Measurements from ENCODE around the gene XIRP2. TPM values are rescaled to one million over a fixed set of nuclear protein-coding genes. Genes with fewer than 3 reads are reported as not detected.

XIRP2 gene
- total RNA-seq, 1 experiment from 2014 or later: not detected

DNA sequence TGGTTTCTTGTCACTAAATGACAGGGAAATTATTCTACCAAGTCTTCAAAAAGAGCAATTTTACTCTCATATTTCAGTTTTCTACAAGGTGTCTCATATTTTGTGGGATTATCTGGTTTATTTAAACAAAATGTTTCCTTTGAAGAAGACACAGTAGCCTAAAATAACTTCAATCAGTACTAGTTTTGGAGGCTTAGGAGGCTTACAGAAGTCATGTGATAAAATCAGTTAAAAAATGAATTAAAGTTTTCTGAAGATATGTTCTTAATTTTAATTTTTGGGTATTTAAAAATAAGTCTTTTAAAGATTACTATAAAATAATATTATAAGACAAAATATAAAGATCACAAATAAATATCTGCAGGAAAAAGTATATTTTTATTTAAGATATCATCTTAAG, 95.9 kb downstream of the XIRP2 start:
- TF ChIP-seq ZNF274 (IDR thresholded peaks at IDR 0.05; ENCODE audit: low read depth, low read length): no peak
- TF ChIP-seq, protein P1, sequence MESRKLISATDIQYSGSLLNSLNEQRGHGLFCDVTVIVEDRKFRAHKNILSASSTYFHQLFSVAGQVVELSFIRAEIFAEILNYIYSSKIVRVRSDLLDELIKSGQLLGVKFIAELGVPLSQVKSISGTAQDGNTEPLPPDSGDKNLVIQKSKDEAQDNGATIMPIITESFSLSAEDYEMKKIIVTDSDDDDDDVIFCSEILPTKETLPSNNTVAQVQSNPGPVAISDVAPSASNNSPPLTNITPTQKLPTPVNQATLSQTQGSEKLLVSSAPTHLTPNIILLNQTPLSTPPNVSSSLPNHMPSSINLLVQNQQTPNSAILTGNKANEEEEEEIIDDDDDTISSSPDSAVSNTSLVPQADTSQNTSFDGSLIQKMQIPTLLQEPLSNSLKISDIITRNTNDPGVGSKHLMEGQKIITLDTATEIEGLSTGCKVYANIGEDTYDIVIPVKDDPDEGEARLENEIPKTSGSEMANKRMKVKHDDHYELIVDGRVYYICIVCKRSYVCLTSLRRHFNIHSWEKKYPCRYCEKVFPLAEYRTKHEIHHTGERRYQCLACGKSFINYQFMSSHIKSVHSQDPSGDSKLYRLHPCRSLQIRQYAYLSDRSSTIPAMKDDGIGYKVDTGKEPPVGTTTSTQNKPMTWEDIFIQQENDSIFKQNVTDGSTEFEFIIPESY (IDR thresholded peaks at IDR 0.05; ENCODE audit: extremely low read depth, insufficient replicate concordance, low read length): no peak
- TF ChIP-seq JUND (IDR thresholded peaks at IDR 0.05): no peak
- no peak for TF ChIP-seq TCF7L2 (IDR thresholded peaks at IDR 0.05; ENCODE audit: borderline replicate concordance, extremely low read depth, insufficient read depth, insufficient read length)
- TF ChIP-seq ATF3 (IDR thresholded peaks at IDR 0.05): no peak
- TF ChIP-seq MAX (IDR thresholded peaks at IDR 0.05): no peak
- no peak for TF ChIP-seq SRF (IDR thresholded peaks at IDR 0.05; ENCODE audit: low read depth)
- TF ChIP-seq ZFX (IDR thresholded peaks at IDR 0.05): no peak

More for the DNA sequence above, 95.9 kb downstream of the XIRP2 start:
- H3K9me2 ChIP-seq (ENCODE audit: insufficient read depth): no peaks in the 10 kb centered on the region
- H3K27me3 ChIP-seq (ENCODE audit: insufficient read depth, low read length): no peaks in the 10 kb centered on the region
- no peaks in the 10 kb centered on the region for H3K36me3 ChIP-seq (ENCODE audit: control insufficient read depth in 1 of 2, insufficient read depth in 2 of 2, low read length in 2 of 2)
- DNase-seq (ENCODE audit: low read depth, low spot score): no peak
- intact Hi-C loops (cut with micrococcal nuclease): no loop called here
- no TSS peak for BruUV-seq (replicated peaks)
- H3K79me2 ChIP-seq (ENCODE audit: insufficient read depth, low read length): no peaks in the 10 kb centered on the region
- ChIA-PET CTCF (no interaction called here), POLR2A (no interaction called here), RAD21 (ENCODE audit: low non-redundant PET in 1 of 2, low total read pairs in 2 of 2, uncharacterized antibody in 2 of 2, unreplicated experiment in 2 of 2) (no interaction called here)
- H2AFZ ChIP-seq (ENCODE audit: low read depth, low read length, poor library complexity, severe bottlenecking): no peak overlapping the region
- H3K4me3 ChIP-seq (replicated peaks in 1 of 2; ENCODE audit: low read depth in 1 of 2, low read length in 2 of 2): no peak overlapping the region
- ATAC-seq: no peak
- H3K9ac ChIP-seq (ENCODE audit: low read length): no peak overlapping the region
- H3K27ac ChIP-seq (ENCODE audit: low read depth, low read length): no peak overlapping the region
- H4K20me1 ChIP-seq (ENCODE audit: insufficient read depth): no peaks in the 10 kb centered on the region
- H3K4me1 ChIP-seq (ENCODE audit: control insufficient read depth in 1 of 2, insufficient read depth in 2 of 2, low read length in 2 of 2): no peaks in the 10 kb centered on the region
- H3K4me2 ChIP-seq (ENCODE audit: low read length): no peak overlapping the region
- H3K9me3 ChIP-seq (ENCODE audit: control insufficient read depth in 1 of 2, insufficient read depth in 1 of 2, low read depth in 1 of 2, low read length in 2 of 2): peaks cover 4 to 11% of the 10 kb centered on the region in 2 experiments; a peak in 2 of 4 replicates
